LoVo (cell line): Measurements from ENCODE around the gene DAAM2.

Experiments
- DNase-seq: peaks from one replicate; pipeline ENCODE4 v3.0.0-alpha.2; 2016; ENCODE audit warnings: low spot score

The DAAM2 gene

GRCh38 chr6:39791850-39792539 is at the start of gene DAAM2:
Gene DAAM2, plus strand, starts transcription at chr6:39792376. Its CDS starts 63,927 bp downstream, at chr6:39856303.
- DNase-seq = no peak

GRCh38 chr6:39746795-39747194 is 45.4 kb upstream of the DAAM2 start:
- DNase-seq = no peak

GRCh38 chr6:39752835-39753724 is 39.1 kb upstream of the DAAM2 start:
- DNase-seq = no peak

- DNase-seq = no peak
Measured at GRCh38 chr6:39753725-39754045, 38.5 kb upstream of the DAAM2 start.

GRCh38 chr6:39754514-39755115 is 37.6 kb upstream of the DAAM2 start:
- DNase-seq = no peak

GRCh38 chr6:39755231-39755630 is 36.9 kb upstream of the DAAM2 start:
- no peak for DNase-seq

- no peak for DNase-seq
Measured at GRCh38 chr6:39756582-39756981, 35.6 kb upstream of the DAAM2 start.

GRCh38 chr6:39758905-39759605 is 33.1 kb upstream of the DAAM2 start:
- DNase-seq = no peak

- DNase-seq = no peak
Measured at GRCh38 chr6:39760226-39760952, 31.8 kb upstream of the DAAM2 start.

- DNase-seq = no peak
Measured at GRCh38 chr6:39765508-39766065, 26.6 kb upstream of the DAAM2 start.

- no peak for DNase-seq
Measured at GRCh38 chr6:39769012-39769411, 23.2 kb upstream of the DAAM2 start.

- DNase-seq = no peak
Measured at GRCh38 chr6:39770446-39770845, 21.7 kb upstream of the DAAM2 start.

GRCh38 chr6:39772559-39773273 is 19.5 kb upstream of the DAAM2 start:
- no peak for DNase-seq

- DNase-seq = no peak
Measured at GRCh38 chr6:39773782-39774181, 18.4 kb upstream of the DAAM2 start.

- DNase-seq = no peak
Measured at GRCh38 chr6:39776581-39776980, 15.6 kb upstream of the DAAM2 start.

GRCh38 chr6:39777218-39777617 is 15.0 kb upstream of the DAAM2 start:
- no peak for DNase-seq

- DNase-seq = no peak
Measured at GRCh38 chr6:39777661-39778060, 14.5 kb upstream of the DAAM2 start.

GRCh38 chr6:39778581-39779255 is 13.5 kb upstream of the DAAM2 start:
- DNase-seq = no peak

GRCh38 chr6:39785281-39785680 is 6.9 kb upstream of the DAAM2 start:
- DNase-seq = no peak

GRCh38 chr6:39786649-39787048 is 5.5 kb upstream of the DAAM2 start:
- no peak for DNase-seq
